Measurements from ENCODE around the gene EPHB2. TPM values are rescaled to one million over a fixed set of nuclear protein-coding genes. Genes with fewer than 3 reads are reported as not detected.

The EPHB2 gene
- total and polyA plus RNA-seq, 2 donors (not counting 1 experiment from before 2014, with no cell fraction given) = 0.07 to 0.39 TPM

- TF ChIP-seq EZH2 (IDR thresholded peaks at IDR 0.05; ENCODE audit: borderline replicate concordance, insufficient read depth, low read depth, low read length, poor library complexity, severe bottlenecking) (no peak), CTCF (IDR thresholded peaks at IDR 0.05) (no peak)
- no peaks in the 10 kb centered on the region for H4K20me1 ChIP-seq (ENCODE audit: control insufficient read depth, insufficient read depth, low read length, poor library complexity, severe bottlenecking)
- Mint-ChIP-seq H3K27me3 (peaks cover 23% of the 10 kb centered on the region), H3K4me3 (no peak overlapping the region), H3K9me3 (ENCODE audit: insufficient read depth) (no peaks in the 10 kb centered on the region), H3K4me1 (no peaks in the 10 kb centered on the region), H3K27ac (no peak overlapping the region)
- H3K4me3 ChIP-seq (ENCODE audit: control extremely low read depth in 1 of 5, extremely low read depth in 1 of 5, insufficient read depth in 1 of 5, low read depth in 2 of 5, low read length in 4 of 5) = no peak overlapping the region
- no peaks in the 10 kb centered on the region for H3K4me1 ChIP-seq (ENCODE audit: control insufficient read depth in 2 of 2, insufficient read depth in 2 of 2, low read length in 2 of 2)
- H3K36me3 ChIP-seq (replicated peaks in 1 of 2; ENCODE audit: control extremely low read depth in 1 of 2, control insufficient read depth in 1 of 2, extremely low read depth in 1 of 2, insufficient read depth in 2 of 2, low read length in 1 of 2) = no peaks in the 10 kb centered on the region
- no peak overlapping the region for H2AFZ ChIP-seq (ENCODE audit: insufficient read depth, low read depth, low read length, poor library complexity, severe bottlenecking)
- ChIA-PET POLR2A (no interaction called here), CTCF (no interaction called here)
- no peak overlapping the region for H3K4me2 ChIP-seq (replicated peaks; ENCODE audit: low read depth, low read length, poor library complexity, severe bottlenecking)
- no peak for DNase-seq
- 76% methylated on average over 6 of the region's 15 CpGs for WGBS (ENCODE audit: insufficient coverage)
- no peaks in the 10 kb centered on the region for H3K27me3 ChIP-seq (replicated peaks in 1 of 4; ENCODE audit: control extremely low read depth in 1 of 4, control insufficient read depth in 3 of 4, insufficient read depth in 4 of 4, low read length in 3 of 4)
- H3K9me3 ChIP-seq (ENCODE audit: control extremely low read depth in 1 of 3, control insufficient read depth in 2 of 3, insufficient read depth in 1 of 3, low read length in 2 of 3) = no peaks in the 10 kb centered on the region
- H3K27ac ChIP-seq (ENCODE audit: low read length in 2 of 2) = no peak overlapping the region
- H3K79me2 ChIP-seq (ENCODE audit: control insufficient read depth, insufficient read depth, low read length) = no peaks in the 10 kb centered on the region
- ATAC-seq (ENCODE audit: low read depth) = no peak
- intact Hi-C loops (cut with micrococcal nuclease) = no loop called here
- no peak overlapping the region for H3K9ac ChIP-seq (ENCODE audit: low read length)
Observed at GRCh38 chr1:22681556-22682276, 28.9 kb upstream of the EPHB2 start.

- no peak overlapping the region for H3K4me3 Mint-ChIP-seq
- no peaks in the 10 kb centered on the region for H3K4me1 Mint-ChIP-seq
- H3K4me1 ChIP-seq (ENCODE audit: control insufficient read depth in 2 of 2, insufficient read depth in 2 of 2, low read length in 2 of 2) = no peaks in the 10 kb centered on the region
- no peak overlapping the region for H2AFZ ChIP-seq (ENCODE audit: insufficient read depth, low read depth, low read length, poor library complexity, severe bottlenecking)
- H3K9ac ChIP-seq (ENCODE audit: low read length) = no peak overlapping the region
- no peaks in the 10 kb centered on the region for H3K9me3 ChIP-seq (ENCODE audit: control extremely low read depth in 1 of 3, control insufficient read depth in 2 of 3, insufficient read depth in 1 of 3, low read length in 2 of 3)
- H3K27me3 ChIP-seq (replicated peaks in 1 of 4; ENCODE audit: control extremely low read depth in 1 of 4, control insufficient read depth in 3 of 4, insufficient read depth in 4 of 4, low read length in 3 of 4) = no peaks in the 10 kb centered on the region
- ChIA-PET POLR2A (no interaction called here), CTCF (no interaction called here)
- no peak overlapping the region for H3K27ac ChIP-seq (ENCODE audit: low read length in 2 of 2)
- peaks cover 33% of the 10 kb centered on the region for H3K27me3 Mint-ChIP-seq
- intact Hi-C loops (cut with micrococcal nuclease) = no loop called here
- H3K4me2 ChIP-seq (replicated peaks; ENCODE audit: low read depth, low read length, poor library complexity, severe bottlenecking) = no peak overlapping the region
- TF ChIP-seq CTCF (IDR thresholded peaks at IDR 0.05) = no peak
- TF ChIP-seq EZH2 (IDR thresholded peaks at IDR 0.05; ENCODE audit: borderline replicate concordance, insufficient read depth, low read depth, low read length, poor library complexity, severe bottlenecking) = no peak
- DNase-seq = no peak
- no peaks in the 10 kb centered on the region for H3K9me3 Mint-ChIP-seq (ENCODE audit: insufficient read depth)
- H4K20me1 ChIP-seq (ENCODE audit: control insufficient read depth, insufficient read depth, low read length, poor library complexity, severe bottlenecking) = no peaks in the 10 kb centered on the region
- no peak for ATAC-seq (ENCODE audit: low read depth)
- no peak overlapping the region for H3K27ac Mint-ChIP-seq
- no peaks in the 10 kb centered on the region for H3K36me3 ChIP-seq (replicated peaks in 1 of 2; ENCODE audit: control extremely low read depth in 1 of 2, control insufficient read depth in 1 of 2, extremely low read depth in 1 of 2, insufficient read depth in 2 of 2, low read length in 1 of 2)
- WGBS (ENCODE audit: insufficient coverage) = no CpG with 5 or more reads among the region's 1 CpG
- H3K79me2 ChIP-seq (ENCODE audit: control insufficient read depth, insufficient read depth, low read length) = no peaks in the 10 kb centered on the region
- no peak overlapping the region for H3K4me3 ChIP-seq (ENCODE audit: control extremely low read depth in 1 of 5, extremely low read depth in 1 of 5, insufficient read depth in 1 of 5, low read depth in 2 of 5, low read length in 4 of 5)
Observed at GRCh38 chr1:22683547-22683946, 27.1 kb upstream of the EPHB2 start.

Data from B cell (primary cell).